AG10803 (cell line): ENCODE data around the gene SLC30A10.
"Not testable (repeated sequence)": the region's sequence is repeated elsewhere in the genome, so short reads cannot be mapped to it uniquely, and the experiment has no call there.

Experiments used
- DNase-seq: peaks from one replicate; pipeline ENCODE4 v3.0.0; 2010; ENCODE audit warnings: low read depth
- H3K4me3 ChIP-seq: 2 replicates; pipeline ENCODE4 v1.5.1; 2011; ENCODE audit warnings: mild to moderate bottlenecking, low read length, control low read depth
- CTCF ChIP-seq: conservative IDR thresholded peaks from 2 replicates; pipeline ENCODE4 v1.5.1; 2011; ENCODE audit warnings: mild to moderate bottlenecking, low read length, control low read depth, inconsistent platforms

SLC30A10 gene

GRCh38 chr1:219941179-219942118, 13.1 kb upstream of the SLC30A10 start:
- DNase-seq, result no peak
- H3K4me3 ChIP-seq, result no peak overlapping the region
- TF ChIP-seq CTCF, result no peak

DNA sequence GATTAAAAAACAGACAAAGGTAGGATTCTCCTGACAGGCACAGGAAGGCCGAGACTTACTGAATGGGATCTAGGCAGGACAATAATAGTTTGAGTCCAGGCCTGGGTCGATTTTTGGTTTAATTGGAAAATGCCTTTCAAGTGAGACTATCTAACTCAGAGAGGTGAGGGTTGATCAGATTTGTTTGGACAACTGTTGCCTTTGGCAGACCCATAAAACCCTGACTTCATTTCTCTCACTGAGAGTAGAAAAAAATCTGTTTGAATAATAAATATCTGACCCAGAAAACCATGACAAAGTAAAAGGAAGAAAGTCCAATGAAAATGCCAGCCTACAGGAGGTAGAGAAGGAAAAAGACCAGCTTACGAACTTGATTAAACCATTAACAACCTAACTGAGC, 12.3 kb upstream of the SLC30A10 start:
- DNase-seq, result no peak
- H3K4me3 ChIP-seq, result no peak overlapping the region
- no peak for TF ChIP-seq CTCF

GRCh38 chr1:219938706-219939105, 10.3 kb upstream of the SLC30A10 start:
- TF ChIP-seq CTCF, result no peak
- no peak overlapping the region for H3K4me3 ChIP-seq
- peak; percentile 23 for DNase-seq

- not testable (repeated sequence) for DNase-seq, H3K4me3 ChIP-seq
These were observed 5.4 kb upstream of the SLC30A10 start for GRCh38 chr1:219933763-219934162.

DNA sequence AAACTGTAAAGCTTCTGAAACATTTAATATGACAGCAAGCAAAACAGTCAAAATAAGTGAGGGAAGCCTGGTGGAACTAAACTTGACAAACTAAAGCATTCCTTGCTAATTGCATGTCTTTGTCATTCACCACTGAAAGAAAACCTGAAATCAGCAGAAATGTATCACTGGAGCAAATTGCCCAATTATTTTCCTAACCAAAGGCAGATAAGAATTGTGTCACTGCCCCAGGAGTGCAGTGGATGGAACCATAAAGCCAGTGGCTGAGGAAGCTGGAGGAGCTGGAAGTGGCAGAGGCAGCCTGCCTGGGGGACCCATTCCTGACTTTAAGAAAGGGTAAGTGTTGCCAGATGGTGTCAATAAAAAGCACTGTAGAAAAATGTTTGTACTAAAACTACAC, 2.7 kb upstream of the SLC30A10 start:
- no peak for DNase-seq
- TF ChIP-seq CTCF, result no peak

DNA sequence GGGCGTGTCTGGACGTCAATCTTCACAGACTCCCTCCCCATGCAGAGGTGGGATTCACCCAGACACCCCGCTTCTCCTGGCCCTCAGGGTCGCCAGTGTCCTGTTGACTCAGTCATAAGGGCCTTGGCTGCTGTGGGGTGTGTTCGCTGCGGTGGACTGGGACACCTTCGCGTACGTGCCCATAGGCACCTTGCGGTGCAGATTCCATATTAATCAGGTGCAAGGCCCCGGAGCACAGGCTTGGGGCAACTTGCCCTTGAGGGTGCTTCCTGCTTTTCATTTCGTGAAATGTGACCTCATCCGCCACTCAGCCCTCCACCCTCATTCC, 398 bp upstream of the SLC30A10 start:
- no peak for DNase-seq
- H3K4me3 ChIP-seq, result no peak overlapping the region
- TF ChIP-seq CTCF, result no peak

More for the DNA sequence above, 2.7 kb upstream of the SLC30A10 start:
- H3K4me3 ChIP-seq, result no peak overlapping the region

- H3K4me3 ChIP-seq, result no peak overlapping the region
- no peak for TF ChIP-seq CTCF
- DNase-seq, result no peak
These were observed 930 bp downstream of the SLC30A10 start for GRCh38 chr1:219927298-219927955.
